GM12878 (cell line): ENCODE measurements around the gene RFC3. TPM values are rescaled to one million over a fixed set of nuclear protein-coding genes. Genes with fewer than 3 reads are reported as not detected.

Experiments
- ATAC-seq: fragments of 200-7000 bp; cut with Tn5 transposase; 3 replicates; pipeline ENCODE4 v1.9.1; 2020; ENCODE audit warnings: mild to moderate bottlenecking, moderate library complexity
- BruUV-seq: library from RNA; stranded (reverse); fragments of 400-500 nt; replicated peaks from 2 replicates; lab custom pipeline; 2021; lab: Mats Ljungman, UMichigan
- CTCF ChIA-PET: fragments of 300-600 bp; sonication (Branson Sonifier 250); formaldehyde crosslinking; extraction: SDS; loops from one replicate; lab custom pipeline; 2021; ENCODE audit warnings: inconsistent platforms; lab: Yijun Ruan, JAX
- POLR2A ChIA-PET: fragments of 350-600 bp; formaldehyde crosslinking; extraction: SDS; loops from one replicate; lab custom pipeline; 2021; ENCODE audit warnings: inconsistent platforms; lab: Charles Lee
- RAD21 ChIA-PET: fragments of 300-600 bp; sonication (Branson Sonifier 250); formaldehyde crosslinking; loops from one replicate; lab custom pipeline; 2023; ENCODE audit warnings: antibody characterized with exemption; ENCODE audit not compliant: unreplicated experiment; lab: Charles Lee
- SMC1A ChIA-PET: fragments of 300-600 bp; sonication (Branson Sonifier 250); formaldehyde crosslinking; loops from one replicate; lab custom pipeline; 2023; ENCODE audit not compliant: unreplicated experiment, uncharacterized antibody; lab: Charles Lee
- DNase-seq: peaks from one replicate; pipeline ENCODE4 v3.0.0-alpha.2; 2011; ENCODE audit warnings: low read depth, low spot score
- FAIRE-seq: peaks from 3 replicates; lab custom pipeline; 2011; peaks lifted over from hg19 to GRCh38; lab: Jason Lieb, UNC
- H2AFZ ChIP-seq: 2 replicates; pipeline ENCODE4 v1.6.0; 2011; ENCODE audit warnings: low read depth, low read length, control low read depth; ENCODE audit not compliant: control insufficient read depth
- H3K27ac ChIP-seq: 2 replicates; pipeline ENCODE4 v1.5.1; 2011; ENCODE audit warnings: control low read depth; ENCODE audit not compliant: control insufficient read depth, insufficient read depth
- H3K27me3 ChIP-seq, 2 experiments: replicated peaks in 1 of 2; 2 replicates each; pipeline versions ENCODE4 v1.6.0 to v1.6.1; 2011; ENCODE audit warnings: low read length in 1 of 2; ENCODE audit not compliant: control insufficient read depth in 2 of 2, insufficient read depth in 2 of 2
- H3K36me3 ChIP-seq, 2 experiments: 2 replicates each; pipeline ENCODE4 v1.5.1; 2011; ENCODE audit warnings: low read length in 1 of 2; ENCODE audit not compliant: control insufficient read depth in 2 of 2, insufficient read depth in 2 of 2
- H3K4me1 ChIP-seq: 2 replicates; pipeline ENCODE4 v1.6.1; 2011; ENCODE audit warnings: mild to moderate bottlenecking, low read length, moderate library complexity, mixed read lengths; ENCODE audit not compliant: control insufficient read depth, insufficient read depth
- H3K4me2 ChIP-seq: 2 replicates; pipeline ENCODE4 v1.6.0; 2011; ENCODE audit warnings: control low read depth; ENCODE audit not compliant: control insufficient read depth, insufficient read depth
- H3K4me3 ChIP-seq: fragments of 200-600 bp; sonication (generic); 2 replicates; pipeline ENCODE4 v1.5.1; 2016
- H3K79me2 ChIP-seq: 2 replicates; pipeline ENCODE4 v1.6.0; 2011; ENCODE audit warnings: low read length; ENCODE audit not compliant: control insufficient read depth, insufficient read depth
- H3K9ac ChIP-seq: 2 replicates; pipeline ENCODE4 v1.8.0; 2011; ENCODE audit warnings: low read length, control low read depth, mixed read lengths; ENCODE audit not compliant: control insufficient read depth, insufficient read depth
- H3K9me3 ChIP-seq: replicated peaks from 3 replicates; pipeline ENCODE4 v1.5.1; 2011; ENCODE audit warnings: mild to moderate bottlenecking, low read length; ENCODE audit not compliant: control insufficient read depth, insufficient read depth
- H4K20me1 ChIP-seq: 2 replicates; pipeline ENCODE4 v1.6.0; 2011; ENCODE audit not compliant: control insufficient read depth, insufficient read depth
- BCL11A ChIP-seq: IDR thresholded peaks from 2 replicates; pipeline ENCODE4 v1.6.1; 2011; ENCODE audit warnings: low read depth, low read length
- CBFB ChIP-seq: IDR thresholded peaks from 2 replicates; pipeline ENCODE4 v1.6.1; 2016; ENCODE audit warnings: antibody characterized with exemption, low read depth
- CHD2 ChIP-seq: IDR thresholded peaks from 2 replicates; pipeline ENCODE4 v1.6.1; 2011; ENCODE audit warnings: low read depth, low read length, improper control_type of control experiment, borderline replicate concordance
- IKZF1 ChIP-seq: fragments of 450-650 bp; conservative IDR thresholded peaks from 2 replicates; pipeline ENCODE4 v1.6.1; 2017; ENCODE audit warnings: antibody characterized with exemption, mild to moderate bottlenecking
- IKZF2 ChIP-seq, 2 experiments: fragments of 450-650 bp; IDR thresholded peaks; 2 replicates each; pipeline ENCODE4 v1.6.1; 2017; ENCODE audit warnings: mild to moderate bottlenecking in 2 of 2, moderate library complexity in 2 of 2
- NFXL1 ChIP-seq: fragments of 450-650 bp; IDR thresholded peaks from 2 replicates; pipeline ENCODE4 v1.6.1; 2017; ENCODE audit warnings: antibody characterized with exemption, mild to moderate bottlenecking, borderline replicate concordance
- RAD51 ChIP-seq: fragments of 450-650 bp; IDR thresholded peaks from 2 replicates; pipeline ENCODE4 v1.6.1; 2016; ENCODE audit warnings: moderate library complexity, mild to moderate bottlenecking, inconsistent platforms
- RCOR1 ChIP-seq: conservative IDR thresholded peaks from 2 replicates; pipeline ENCODE4 v1.6.1; 2012; ENCODE audit warnings: low read depth, low read length, improper control_type of control experiment
- RELA ChIP-seq: fragments of 450-650 bp; IDR thresholded peaks from 2 replicates; pipeline ENCODE4 v1.8.0; 2014; ENCODE audit warnings: borderline replicate concordance; ENCODE audit not compliant: partially characterized antibody
- SIN3A ChIP-seq: IDR thresholded peaks from 2 replicates; pipeline ENCODE4 v1.6.1; 2012; ENCODE audit warnings: low read depth, low read length, improper control_type of control experiment
- SIX5 ChIP-seq: IDR thresholded peaks from 2 replicates; pipeline ENCODE4 v1.6.1; 2011; ENCODE audit warnings: mild to moderate bottlenecking, low read depth, low read length, moderate library complexity; ENCODE audit not compliant: severe bottlenecking
- SREBF2 ChIP-seq: IDR thresholded peaks from 2 replicates; pipeline ENCODE4 v1.6.1; 2012; ENCODE audit warnings: mild to moderate bottlenecking, low read length
- WRNIP1 ChIP-seq: IDR thresholded peaks from 2 replicates; pipeline ENCODE4 v1.6.1; 2011; ENCODE audit warnings: low read depth, low read length, improper control_type of control experiment, borderline replicate concordance
- in situ Hi-C: fragments of 300-500 bp; cut with MboI; formaldehyde crosslinking; loops from 9 replicates; pipeline ENCODE4 v1.14.3; 2018; ENCODE audit warnings: mixed read lengths
- intact Hi-C: fragments of 100-400 bp; cut with micrococcal nuclease; formaldehyde crosslinking; loops from one replicate; pipeline ENCODE4 v1.14.2; 2022; ENCODE audit not compliant: unreplicated experiment
- polyA plus RNA-seq, 11 experiments: library from polyadenylated mRNA; depleted of rRNA in 4 of 11; unstranded in 6 of 11; stranded (reverse) in 5 of 11; fragments of >200 nt; fragmentation: Nextera tagmentation in 4 of 11; fragmentation: Illumina TruSeq in 1 of 11; extraction: Ambion mirVana in 4 of 11; extraction: Trizol in 1 of 11; gene quantifications; 1 replicate in 1 of 11; 2 replicates in 10 of 11; pipeline versions ENCODE4 v1.2.1 to v1.2.3, GENCODE V29; 2011 to 2016; ENCODE audit warnings: inconsistent platforms in 2 of 11, missing spikeins in 2 of 11, low read depth in 1 of 11
- total RNA-seq, 4 experiments: library from RNA; depleted of rRNA in 3 of 4; stranded (reverse); fragments of >200 nt in 3 of 4; fragmentation: Illumina TruSeq in 1 of 4; extraction: Trizol in 1 of 4; gene quantifications; 2 replicates each; pipeline versions ENCODE4 v1.2.1 to v1.2.3, GENCODE V29; 2013 to 2021
- TF ChIP-seq, protein P1 (sequence below): fragments of 450-650 bp; IDR thresholded peaks from 2 replicates; pipeline ENCODE4 v1.6.1; 2017; ENCODE audit warnings: mild to moderate bottlenecking, moderate library complexity
- TF ChIP-seq, protein P2 (sequence below): fragments of 450-650 bp; IDR thresholded peaks from 2 replicates; pipeline ENCODE4 v1.6.1; 2016; ENCODE audit warnings: mild to moderate bottlenecking, moderate library complexity, borderline replicate concordance

RFC3 gene
- total and polyA plus RNA-seq, 10 of the 15 experiments (the other 5 are each of a cell fraction or from before 2014, with no cell fraction given), result 57.6 to 98.9 (median 81.3) TPM

DNA sequence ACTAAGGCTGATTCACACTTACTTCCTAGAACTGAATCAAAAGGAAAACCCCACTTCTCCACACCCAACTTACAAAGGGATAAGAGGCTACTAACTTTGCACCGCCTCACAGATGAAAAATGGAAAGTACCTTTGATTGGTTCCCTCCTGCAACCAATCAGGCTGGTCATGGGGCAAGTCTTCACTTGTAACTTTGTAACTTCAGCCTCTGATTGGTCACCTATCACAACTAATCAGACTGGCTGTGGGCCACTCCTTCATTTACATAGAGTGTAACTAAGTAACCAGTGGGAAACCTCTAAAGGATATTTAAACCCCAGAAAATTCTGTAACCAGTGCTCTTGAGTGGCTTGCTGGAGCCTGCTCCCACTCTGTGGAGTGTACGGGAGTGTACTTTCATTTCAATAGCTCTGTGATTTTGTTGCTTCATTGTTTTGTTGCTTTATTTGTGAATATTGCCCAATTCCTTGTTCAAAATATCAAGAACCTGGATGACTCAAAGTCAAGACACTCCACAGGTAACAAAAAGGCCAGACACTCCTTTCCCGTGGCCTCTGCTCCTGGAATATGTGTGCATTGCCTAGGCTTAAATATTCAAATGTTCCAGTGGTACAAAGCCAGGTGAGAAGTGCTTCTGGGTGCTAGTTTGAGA lies 50.5 kb downstream of the RFC3 start (continued):
- TF ChIP-seq SIN3A (no peak), RCOR1 (no peak), NFXL1 (no peak), IKZF1 (no peak), SIX5 (no peak), SREBF2 (no peak), IKZF2 (IDR thresholded peaks at IDR 0.05) (no peak), CHD2 (no peak), WRNIP1 (no peak)
- TF ChIP-seq, protein P1, sequence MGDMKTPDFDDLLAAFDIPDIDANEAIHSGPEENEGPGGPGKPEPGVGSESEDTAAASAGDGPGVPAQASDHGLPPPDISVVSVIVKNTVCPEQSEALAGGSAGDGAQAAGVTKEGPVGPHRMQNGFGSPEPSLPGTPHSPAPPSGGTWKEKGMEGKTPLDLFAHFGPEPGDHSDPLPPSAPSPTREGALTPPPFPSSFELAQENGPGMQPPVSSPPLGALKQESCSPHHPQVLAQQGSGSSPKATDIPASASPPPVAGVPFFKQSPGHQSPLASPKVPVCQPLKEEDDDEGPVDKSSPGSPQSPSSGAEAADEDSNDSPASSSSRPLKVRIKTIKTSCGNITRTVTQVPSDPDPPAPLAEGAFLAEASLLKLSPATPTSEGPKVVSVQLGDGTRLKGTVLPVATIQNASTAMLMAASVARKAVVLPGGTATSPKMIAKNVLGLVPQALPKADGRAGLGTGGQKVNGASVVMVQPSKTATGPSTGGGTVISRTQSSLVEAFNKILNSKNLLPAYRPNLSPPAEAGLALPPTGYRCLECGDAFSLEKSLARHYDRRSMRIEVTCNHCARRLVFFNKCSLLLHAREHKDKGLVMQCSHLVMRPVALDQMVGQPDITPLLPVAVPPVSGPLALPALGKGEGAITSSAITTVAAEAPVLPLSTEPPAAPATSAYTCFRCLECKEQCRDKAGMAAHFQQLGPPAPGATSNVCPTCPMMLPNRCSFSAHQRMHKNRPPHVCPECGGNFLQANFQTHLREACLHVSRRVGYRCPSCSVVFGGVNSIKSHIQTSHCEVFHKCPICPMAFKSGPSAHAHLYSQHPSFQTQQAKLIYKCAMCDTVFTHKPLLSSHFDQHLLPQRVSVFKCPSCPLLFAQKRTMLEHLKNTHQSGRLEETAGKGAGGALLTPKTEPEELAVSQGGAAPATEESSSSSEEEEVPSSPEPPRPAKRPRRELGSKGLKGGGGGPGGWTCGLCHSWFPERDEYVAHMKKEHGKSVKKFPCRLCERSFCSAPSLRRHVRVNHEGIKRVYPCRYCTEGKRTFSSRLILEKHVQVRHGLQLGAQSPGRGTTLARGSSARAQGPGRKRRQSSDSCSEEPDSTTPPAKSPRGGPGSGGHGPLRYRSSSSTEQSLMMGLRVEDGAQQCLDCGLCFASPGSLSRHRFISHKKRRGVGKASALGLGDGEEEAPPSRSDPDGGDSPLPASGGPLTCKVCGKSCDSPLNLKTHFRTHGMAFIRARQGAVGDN, result no peak

DNA sequence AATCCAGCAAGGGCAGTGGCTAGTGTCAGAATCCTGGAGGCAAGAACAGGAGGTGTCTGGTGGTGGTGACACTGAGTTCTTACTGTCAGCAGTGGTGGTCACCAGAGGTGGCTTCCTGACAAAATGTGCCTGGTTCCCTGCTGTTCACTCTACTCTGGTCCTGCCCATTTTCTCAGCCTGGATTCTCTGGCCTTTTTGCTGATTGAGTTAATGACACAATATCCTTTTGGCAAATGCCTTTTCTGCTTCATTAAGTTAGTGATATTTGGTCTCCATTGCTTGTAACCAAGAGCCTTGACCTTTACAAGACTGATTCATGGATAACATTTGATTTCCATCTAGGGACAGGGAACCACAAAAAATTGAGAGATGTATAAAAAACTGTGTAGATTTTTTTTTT lies 51.1 kb downstream of the RFC3 start:
- ATAC-seq (no peak), FAIRE-seq (no peak), DNase-seq (no peak)
- ChIA-PET RAD21 (no interaction called here), CTCF (no interaction called here), POLR2A (no interaction called here), SMC1A (no interaction called here)
- Histone ChIP-seq H2AFZ (no peak overlapping the region), H3K4me2 (no peak overlapping the region), H3K4me3 (no peak overlapping the region), H3K9ac (no peak overlapping the region), H3K27ac (no peak overlapping the region), H3K9me3 (no peaks in the 10 kb centered on the region; the same call in 2 of the 3 replicates), H3K4me1 (no peaks in the 10 kb centered on the region), H4K20me1 (no peaks in the 10 kb centered on the region), H3K27me3 (no peaks in the 10 kb centered on the region), H3K79me2 (no peaks in the 10 kb centered on the region), H3K36me3 (0 out of 4 replicates have a peak, but pooled peaks cover 0 to 2% of the 10 kb centered on the region in 2 experiments)
- BruUV-seq, result no TSS peak
- intact Hi-C loops (no loop called here), in situ Hi-C loops (no loop called here)
- TF ChIP-seq RAD51 (no peak), BCL11A (no peak), CBFB (no peak), RELA (no peak)
- TF ChIP-seq, protein P2, sequence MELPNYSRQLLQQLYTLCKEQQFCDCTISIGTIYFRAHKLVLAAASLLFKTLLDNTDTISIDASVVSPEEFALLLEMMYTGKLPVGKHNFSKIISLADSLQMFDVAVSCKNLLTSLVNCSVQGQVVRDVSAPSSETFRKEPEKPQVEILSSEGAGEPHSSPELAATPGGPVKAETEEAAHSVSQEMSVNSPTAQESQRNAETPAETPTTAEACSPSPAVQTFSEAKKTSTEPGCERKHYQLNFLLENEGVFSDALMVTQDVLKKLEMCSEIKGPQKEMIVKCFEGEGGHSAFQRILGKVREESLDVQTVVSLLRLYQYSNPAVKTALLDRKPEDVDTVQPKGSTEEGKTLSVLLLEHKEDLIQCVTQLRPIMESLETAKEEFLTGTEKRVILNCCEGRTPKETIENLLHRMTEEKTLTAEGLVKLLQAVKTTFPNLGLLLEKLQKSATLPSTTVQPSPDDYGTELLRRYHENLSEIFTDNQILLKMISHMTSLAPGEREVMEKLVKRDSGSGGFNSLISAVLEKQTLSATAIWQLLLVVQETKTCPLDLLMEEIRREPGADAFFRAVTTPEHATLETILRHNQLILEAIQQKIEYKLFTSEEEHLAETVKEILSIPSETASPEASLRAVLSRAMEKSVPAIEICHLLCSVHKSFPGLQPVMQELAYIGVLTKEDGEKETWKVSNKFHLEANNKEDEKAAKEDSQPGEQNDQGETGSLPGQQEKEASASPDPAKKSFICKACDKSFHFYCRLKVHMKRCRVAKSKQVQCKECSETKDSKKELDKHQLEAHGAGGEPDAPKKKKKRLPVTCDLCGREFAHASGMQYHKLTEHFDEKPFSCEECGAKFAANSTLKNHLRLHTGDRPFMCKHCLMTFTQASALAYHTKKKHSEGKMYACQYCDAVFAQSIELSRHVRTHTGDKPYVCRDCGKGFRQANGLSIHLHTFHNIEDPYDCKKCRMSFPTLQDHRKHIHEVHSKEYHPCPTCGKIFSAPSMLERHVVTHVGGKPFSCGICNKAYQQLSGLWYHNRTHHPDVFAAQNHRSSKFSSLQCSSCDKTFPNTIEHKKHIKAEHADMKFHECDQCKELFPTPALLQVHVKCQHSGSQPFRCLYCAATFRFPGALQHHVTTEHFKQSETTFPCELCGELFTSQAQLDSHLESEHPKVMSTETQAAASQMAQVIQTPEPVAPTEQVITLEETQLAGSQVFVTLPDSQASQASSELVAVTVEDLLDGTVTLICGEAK, result no peak
